H1 (cell line): Measurements from ENCODE around the gene TXNDC16. TPM values are rescaled to one million over a fixed set of nuclear protein-coding genes. Genes with fewer than 3 reads are reported as not detected.

Experiments
- CTCF ChIA-PET: fragments of 300-600 bp; sonication (Branson Sonifier 250); formaldehyde crosslinking; loops from one replicate; lab custom pipeline; 2021; ENCODE audit not compliant: partially characterized antibody; lab: Charles Lee
- POLR2A ChIA-PET: fragments of 300-600 bp; sonication (Branson Sonifier 250); formaldehyde crosslinking; loops from one replicate; lab custom pipeline; 2021; ENCODE audit warnings: inconsistent platforms; ENCODE audit not compliant: partially characterized antibody; lab: Charles Lee
- DNase-seq, 2 experiments: peaks; one replicate each; pipeline versions ENCODE4 v3.0.0 to v3.0.0-alpha.2; 2010 to 2022; ENCODE audit warnings: low spot score in 2 of 2, low read depth in 1 of 2, mixed read lengths in 1 of 2
- FAIRE-seq: peaks from 2 replicates; lab custom pipeline; 2011; peaks lifted over from hg19 to GRCh38; lab: Jason Lieb, UNC
- H2AFZ ChIP-seq: 2 replicates; pipeline ENCODE4 v1.8.1; 2012; ENCODE audit warnings: low read length, inconsistent platforms
- H2AK5ac ChIP-seq: 2 replicates; pipeline ENCODE4 v1.6.1; 2013; ENCODE audit warnings: low read depth, low read length
- H2BK120ac ChIP-seq: replicated peaks from 2 replicates; pipeline ENCODE3; 2013; ENCODE audit warnings: low read depth, low read length, inconsistent platforms
- H2BK12ac ChIP-seq: 2 replicates; pipeline ENCODE4 v1.6.1; 2013; ENCODE audit warnings: low read depth, low read length
- H2BK15ac ChIP-seq: 2 replicates; pipeline ENCODE4 v1.6.1; 2013; ENCODE audit warnings: low read length
- H2BK20ac ChIP-seq: 2 replicates; pipeline ENCODE4 v1.6.1; 2013; ENCODE audit warnings: low read length
- H2BK5ac ChIP-seq: 2 replicates; pipeline ENCODE4 v1.6.1; 2013; ENCODE audit warnings: low read depth, low read length
- H3K14ac ChIP-seq: 2 replicates; pipeline ENCODE4 v1.6.1; 2013; ENCODE audit warnings: inconsistent platforms; ENCODE audit not compliant: insufficient read length
- H3K18ac ChIP-seq: 2 replicates; pipeline ENCODE4 v1.6.1; 2013; ENCODE audit warnings: low read length; ENCODE audit errors: extremely low read depth
- H3K23ac ChIP-seq: 2 replicates; pipeline ENCODE4 v1.6.1; 2013; ENCODE audit warnings: inconsistent platforms; ENCODE audit not compliant: insufficient read length
- H3K23me2 ChIP-seq: 2 replicates; pipeline ENCODE4 v1.6.1; 2013; ENCODE audit warnings: low read depth, low read length
- H3K27ac ChIP-seq: 2 replicates; pipeline ENCODE4 v1.6.1; 2011; ENCODE audit warnings: low read depth, low read length, inconsistent platforms
- H3K27me3 ChIP-seq, 4 experiments: replicated peaks in 1 of 4; 1 replicate in 1 of 4; 2 replicates in 3 of 4; pipeline versions ENCODE4 v1.6.1 to v1.8.1; 2011 to 2013; ENCODE audit warnings: low read length in 3 of 4, mild to moderate bottlenecking in 3 of 4, inconsistent platforms in 2 of 4, mixed read lengths in 2 of 4, moderate library complexity in 1 of 4; ENCODE audit not compliant: control insufficient read depth in 3 of 4, insufficient read depth in 3 of 4; ENCODE audit errors: extremely low read depth in 1 of 4
- H3K36me3 ChIP-seq, 4 experiments: 2 replicates each; pipeline versions ENCODE4 v1.6.1 to v1.8.1; 2011 to 2013; ENCODE audit warnings: mild to moderate bottlenecking in 4 of 4, low read length in 3 of 4, moderate library complexity in 2 of 4, control low read depth in 1 of 4, inconsistent platforms in 1 of 4; ENCODE audit not compliant: insufficient read depth in 4 of 4, control insufficient read depth in 2 of 4
- H3K4ac ChIP-seq: replicated peaks from 2 replicates; pipeline ENCODE3; 2013; ENCODE audit warnings: low read length, low read depth, mixed read lengths, inconsistent platforms; ENCODE audit not compliant: insufficient read length
- H3K4me1 ChIP-seq, 4 experiments: replicated peaks in 1 of 4; 1 replicate in 1 of 4; 2 replicates in 3 of 4; pipeline versions ENCODE4 v1.6.1 to v1.8.1; 2011 to 2013; ENCODE audit warnings: low read length in 3 of 4, inconsistent platforms in 2 of 4, mixed read lengths in 1 of 4; ENCODE audit not compliant: insufficient read depth in 4 of 4, control insufficient read depth in 3 of 4
- H3K4me2 ChIP-seq, 2 experiments: 2 replicates each; pipeline versions ENCODE4 v1.6.1 to v1.8.1; 2011 to 2013; ENCODE audit warnings: low read depth in 2 of 2, low read length in 2 of 2, control low read depth in 1 of 2, inconsistent platforms in 1 of 2, mild to moderate bottlenecking in 1 of 2; ENCODE audit not compliant: insufficient read depth in 1 of 2
- H3K4me3 ChIP-seq, 4 experiments: fragments of 200-600, 300-600 bp in 1 of 4; sonication (generic), shearing (Covaris generic), sonication (Bioruptor Twin) in 1 of 4; 2 replicates each; pipeline versions ENCODE4 v1.5.1 to v1.8.1; 2011 to 2016; ENCODE audit warnings: low read length in 4 of 4, low read depth in 3 of 4, control low read depth in 2 of 4, inconsistent platforms in 2 of 4, mild to moderate bottlenecking in 2 of 4, mixed read lengths in 1 of 4, moderate library complexity in 1 of 4; ENCODE audit not compliant: insufficient read depth in 2 of 4; ENCODE audit errors: extremely low read depth in 1 of 4
- H3K56ac ChIP-seq: replicated peaks from 2 replicates; pipeline ENCODE3; 2013; ENCODE audit warnings: low read depth, mild to moderate bottlenecking, mixed read lengths, low read length, inconsistent platforms; ENCODE audit not compliant: insufficient read length
- H3K79me1 ChIP-seq: 2 replicates; pipeline ENCODE4 v1.6.1; 2013; ENCODE audit warnings: low read depth, low read length, control low read depth
- H3K79me2 ChIP-seq, 2 experiments: 2 replicates each; pipeline versions ENCODE4 v1.6.1 to v1.8.1; 2012 to 2013; ENCODE audit warnings: low read length in 2 of 2, mild to moderate bottlenecking in 2 of 2, inconsistent platforms in 1 of 2; ENCODE audit not compliant: insufficient read depth in 2 of 2, control insufficient read depth in 1 of 2
- H3K9ac ChIP-seq, 4 experiments: replicated peaks in 1 of 4; 1 replicate in 1 of 4; 2 replicates in 3 of 4; pipeline versions ENCODE4 v1.6.1 to v1.8.1; 2011 to 2013; ENCODE audit warnings: low read depth in 3 of 4, low read length in 3 of 4, control low read depth in 2 of 4, mild to moderate bottlenecking in 2 of 4, moderate library complexity in 2 of 4, inconsistent platforms in 1 of 4; ENCODE audit errors: extremely low read depth in 1 of 4
- H3K9me3 ChIP-seq, 2 experiments: 2 replicates each; pipeline versions ENCODE4 v1.6.1 to v1.8.1; 2012 to 2013; ENCODE audit warnings: mild to moderate bottlenecking in 2 of 2, moderate library complexity in 2 of 2, control low read depth in 1 of 2, inconsistent platforms in 1 of 2, low read depth in 1 of 2, low read length in 1 of 2, mixed read lengths in 1 of 2; ENCODE audit not compliant: insufficient read depth in 2 of 2
- H4K20me1 ChIP-seq, 2 experiments: replicated peaks in 1 of 2; 2 replicates each; pipeline versions ENCODE3 to v1.8.1; 2011 to 2013; ENCODE audit warnings: inconsistent platforms in 2 of 2, low read length in 2 of 2, mild to moderate bottlenecking in 1 of 2; ENCODE audit not compliant: insufficient read depth in 2 of 2, control insufficient read depth in 1 of 2
- H4K5ac ChIP-seq: 2 replicates; pipeline ENCODE4 v1.6.1; 2013; ENCODE audit warnings: low read length, low read depth, mixed read lengths, inconsistent platforms; ENCODE audit not compliant: insufficient read length
- H4K8ac ChIP-seq: 2 replicates; pipeline ENCODE4 v1.8.0; 2013; ENCODE audit warnings: mild to moderate bottlenecking, moderate library complexity, low read length, inconsistent platforms; ENCODE audit not compliant: insufficient read depth; ENCODE audit errors: extremely low read depth
- H4K91ac ChIP-seq: replicated peaks from 2 replicates; pipeline ENCODE3; 2013; ENCODE audit warnings: low read length, mixed read lengths, inconsistent platforms; ENCODE audit not compliant: insufficient read length
- ASH2L ChIP-seq: fragments of 200-600, 300-600 bp; sonication (generic); IDR thresholded peaks from one replicate; pipeline ENCODE4 v1.7.1; 2017; ENCODE audit warnings: low read length
- CREB1 ChIP-seq: IDR thresholded peaks from 2 replicates; pipeline ENCODE4 v1.6.1; 2012; ENCODE audit warnings: inconsistent platforms
- MAFK ChIP-seq: IDR thresholded peaks from 2 replicates; pipeline ENCODE4 v1.6.1; 2012; ENCODE audit warnings: low read depth, mild to moderate bottlenecking, improper control_type of control experiment, low read length
- WGBS, 2 experiments: shearing (Covaris generic) in 1 of 2; methylation state at CpG; one replicate each; pipeline versions ENCODE4 v1.1.6 to v1.1.7; 2013 to 2015; ENCODE audit warnings: low lambda C conversion rate in 2 of 2, mixed read lengths in 2 of 2, inconsistent platforms in 1 of 2, low coverage in 1 of 2, missing lambda C conversion rate in 1 of 2; ENCODE audit not compliant: insufficient replicate concordance in 2 of 2, insufficient coverage in 1 of 2, insufficient read length in 1 of 2; ENCODE audit errors: extremely low coverage in 1 of 2, missing lambda C conversion rate in 1 of 2; 5-methylcytosine and 5-hydroxymethylcytosine counted together
- polyA plus RNA-seq, 7 experiments: library from polyadenylated mRNA; depleted of rRNA in 3 of 7; stranded (reverse) in 5 of 7; unstranded in 2 of 7; fragments of >200 nt in 5 of 7; fragments of 200-250 nt in 2 of 7; gene quantifications; 1 replicate in 5 of 7; 2 replicates in 1 of 7; 4 replicates in 1 of 7; pipeline versions ENCODE4 v1.2.1 to v1.2.3, GENCODE V29; 2011 to 2013; ENCODE audit warnings: missing spikeins in 2 of 7, mixed read lengths in 2 of 7
- total RNA-seq: library from RNA; stranded (reverse); fragmentation: NEBNext Ultra II Directional; extraction: Animal tissue kit (Norgen Biotek cat#: 25700); gene quantifications from 2 replicates; pipeline ENCODE4 v1.2.1, GENCODE V29; 2021

Gene TXNDC16
- total and polyA plus RNA-seq, 2 of the 8 experiments (the other 6 are each of a cell fraction or from before 2014, with no cell fraction given), result 6.7 to 14.3 TPM

- FAIRE-seq, result no peak
- Histone ChIP-seq H4K91ac (no peak overlapping the region), H4K8ac (no peak overlapping the region), H3K23ac (no peak overlapping the region), H3K18ac (no peak overlapping the region), H2BK5ac (no peak overlapping the region), H3K4ac (no peak overlapping the region), H3K27ac (no peak overlapping the region), H3K4me2 (no peak overlapping the region), H3K23me2 (peaks cover 1% of the 10 kb centered on the region; the same call in 1 of the 2 replicates), H2BK20ac (no peak overlapping the region), H4K20me1 (no peaks in the 10 kb centered on the region), H2AFZ (no peak overlapping the region), H2BK12ac (no peak overlapping the region), H3K9ac (no peak overlapping the region), H3K4me1 (no peaks in the 10 kb centered on the region), H3K9me3 (no peaks in the 10 kb centered on the region), H3K27me3 (no peaks in the 10 kb centered on the region), H3K4me3 (no peak overlapping the region), H3K56ac (no peak overlapping the region), H3K14ac (no peak overlapping the region), H3K79me1 (no peaks in the 10 kb centered on the region), H2AK5ac (no peak overlapping the region), H2BK15ac (no peak overlapping the region), H2BK120ac (no peak overlapping the region), H4K5ac (no peak overlapping the region), H3K79me2 (no peaks in the 10 kb centered on the region), H3K36me3 (no peaks in the 10 kb centered on the region)
- no peak for DNase-seq
- POLR2A ChIA-PET, result no interaction called here
- 89% methylated on average over 2 of the region's 2 CpGs; no CpG with 5 or more reads in 1 of the 2 experiments for WGBS, 2 experiments
- CTCF ChIA-PET, result no interaction called here
- TF ChIP-seq MAFK (no peak), CREB1 (no peak), ASH2L (no peak)
Measured at GRCh38 chr14:52430474-52430873, 121.8 kb downstream of the TXNDC16 start.
